ENCODE data around the gene BRD4.

The BRD4 gene

DNA sequence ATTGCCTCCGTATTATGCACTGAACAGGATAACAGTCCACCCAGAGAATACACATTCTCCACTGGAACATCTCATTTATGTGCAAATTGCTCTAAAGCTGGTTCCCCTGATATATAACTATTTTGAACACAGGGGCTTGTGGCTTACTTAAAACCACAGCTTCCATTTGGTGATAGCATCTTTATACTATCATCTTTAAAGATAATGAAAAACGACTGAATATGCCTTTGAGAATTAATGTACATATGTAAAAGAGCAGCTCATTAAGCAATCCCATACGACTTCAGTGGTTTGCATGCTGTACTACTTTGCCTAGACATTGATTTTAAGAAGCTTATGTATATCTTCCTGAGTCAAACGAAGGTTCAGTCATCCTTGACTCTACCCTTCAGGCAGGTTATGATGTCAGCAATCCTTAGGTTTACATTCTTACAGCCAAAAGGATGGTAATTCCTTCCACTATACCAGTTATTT, 40.8 kb downstream of the BRD4 start:
- in situ Hi-C loops (cut with MboI; ENCODE audit: low sequenced_read_pairs): no loop called here

DNA sequence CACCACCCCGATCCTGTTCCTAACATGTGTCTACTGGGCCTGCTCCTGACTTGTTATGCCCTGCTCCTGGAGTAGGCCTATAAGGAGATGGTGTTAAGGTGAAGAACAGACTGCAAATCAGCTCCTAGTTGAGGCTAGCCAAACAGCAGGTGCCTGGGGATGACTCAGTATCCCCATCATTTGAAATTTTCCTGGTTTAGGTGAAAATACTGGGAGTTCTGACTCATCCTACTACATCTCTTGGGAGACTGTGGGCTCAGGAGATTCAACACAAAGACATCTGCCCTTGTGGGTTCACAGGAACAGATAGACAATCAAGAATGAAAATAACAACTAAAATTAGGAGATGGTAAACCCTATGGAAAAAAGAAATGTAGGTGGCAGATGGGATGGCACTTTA, 41.2 kb downstream of the BRD4 start:
- in situ Hi-C loops (cut with MboI; ENCODE audit: low sequenced_read_pairs): no loop called here

DNA sequence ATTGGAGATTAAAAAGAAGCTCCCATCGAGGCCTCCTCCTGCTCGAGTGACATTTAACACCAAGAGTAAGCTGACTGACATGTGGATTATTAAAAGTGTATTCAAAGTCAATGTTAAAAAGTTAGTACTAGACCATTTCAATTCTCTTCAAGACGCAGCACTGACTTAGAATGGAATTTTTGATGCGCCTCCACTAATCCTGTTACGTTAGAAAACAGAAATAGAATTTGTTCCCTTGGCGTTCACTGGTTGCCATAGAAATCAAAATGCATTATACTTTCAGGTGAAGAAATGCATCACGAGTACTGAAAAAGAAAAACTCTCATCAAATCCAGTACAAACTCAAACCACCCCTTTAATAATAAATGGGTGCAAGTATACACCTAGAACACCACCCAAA, 42.2 kb downstream of the BRD4 start:
- in situ Hi-C loops (cut with MboI; ENCODE audit: low sequenced_read_pairs): no loop called here

DNA sequence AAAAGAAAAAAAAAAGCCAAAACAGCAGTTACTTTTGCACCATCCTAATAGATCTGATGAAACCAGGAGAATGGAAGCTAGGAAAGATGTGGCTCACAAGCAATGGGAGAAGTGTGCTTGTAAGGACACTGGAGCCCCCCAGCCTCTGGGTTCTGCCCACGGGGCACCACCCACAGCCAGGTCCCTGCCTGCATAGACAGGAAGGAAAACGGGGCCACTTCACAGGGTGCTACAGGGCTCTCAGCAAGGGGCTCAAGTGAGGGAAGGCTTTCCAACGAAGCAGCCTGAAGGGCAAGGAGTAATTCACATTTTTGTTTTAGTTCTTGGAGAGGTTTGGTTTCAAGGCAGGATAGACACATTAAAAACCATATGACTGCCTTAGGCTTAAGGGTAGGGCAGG, 42.7 kb downstream of the BRD4 start:
- in situ Hi-C loops (cut with MboI; ENCODE audit: low sequenced_read_pairs): no loop called here

DNA sequence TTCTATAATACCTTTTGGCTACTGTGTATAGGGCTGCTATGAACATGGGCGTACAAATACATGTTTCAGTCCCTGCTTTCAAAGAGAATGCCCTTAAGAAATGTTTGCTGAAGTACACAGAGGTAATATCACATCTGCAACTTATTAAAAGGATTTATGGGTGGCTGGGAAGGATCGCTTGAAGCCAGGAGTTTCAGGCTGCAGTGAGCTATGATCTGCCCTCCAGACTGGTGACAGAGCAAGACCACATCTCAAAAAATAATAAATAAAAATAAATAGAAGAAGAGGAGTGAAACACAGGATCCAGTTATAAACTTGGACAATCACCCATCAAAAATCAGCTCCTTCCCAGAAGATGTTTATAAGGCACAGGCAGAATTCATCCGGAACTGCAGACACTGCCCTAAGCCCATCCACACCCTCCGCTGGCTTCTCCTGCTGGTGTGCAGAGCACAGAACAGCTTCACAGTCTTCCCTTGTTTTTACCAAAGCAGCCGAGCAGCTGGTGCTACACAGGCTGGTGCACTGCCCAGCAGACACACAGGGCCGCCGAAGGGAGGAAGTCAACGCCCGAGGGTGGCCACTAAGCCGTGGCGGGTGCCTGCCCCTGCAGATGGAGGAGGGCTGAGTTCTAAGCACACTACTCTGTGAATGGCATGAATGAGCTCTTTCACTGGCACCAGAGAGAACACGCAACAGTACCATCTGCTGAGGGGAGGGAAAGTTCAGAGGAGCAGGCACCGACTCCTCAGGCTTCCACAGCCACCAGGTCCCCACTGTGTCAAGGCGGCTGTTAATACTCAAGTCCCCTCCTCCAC, 44.0 kb downstream of the BRD4 start:
- in situ Hi-C loops (cut with MboI; ENCODE audit: low sequenced_read_pairs): no loop called here

DNA sequence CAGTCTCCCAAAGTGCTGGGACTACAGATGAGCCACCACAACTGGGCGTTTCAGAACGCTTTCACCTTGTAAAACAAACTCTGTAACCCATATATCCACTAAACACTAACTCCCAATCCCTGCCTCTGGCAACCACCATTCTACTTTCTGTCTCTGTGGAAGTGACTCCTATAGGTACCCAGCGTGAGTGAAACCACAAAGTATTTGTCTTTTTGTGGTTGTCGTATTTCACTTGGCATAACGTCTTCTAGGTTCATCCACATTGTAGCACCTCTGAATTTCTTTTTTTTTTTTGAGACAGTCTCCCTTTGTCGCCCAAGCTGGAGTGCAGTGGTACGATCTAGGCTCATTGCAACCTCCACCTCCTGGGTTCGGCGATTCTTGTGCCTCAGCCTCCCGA, 44.8 kb downstream of the BRD4 start:
- in situ Hi-C loops (cut with MboI; ENCODE audit: low sequenced_read_pairs): no loop called here

DNA sequence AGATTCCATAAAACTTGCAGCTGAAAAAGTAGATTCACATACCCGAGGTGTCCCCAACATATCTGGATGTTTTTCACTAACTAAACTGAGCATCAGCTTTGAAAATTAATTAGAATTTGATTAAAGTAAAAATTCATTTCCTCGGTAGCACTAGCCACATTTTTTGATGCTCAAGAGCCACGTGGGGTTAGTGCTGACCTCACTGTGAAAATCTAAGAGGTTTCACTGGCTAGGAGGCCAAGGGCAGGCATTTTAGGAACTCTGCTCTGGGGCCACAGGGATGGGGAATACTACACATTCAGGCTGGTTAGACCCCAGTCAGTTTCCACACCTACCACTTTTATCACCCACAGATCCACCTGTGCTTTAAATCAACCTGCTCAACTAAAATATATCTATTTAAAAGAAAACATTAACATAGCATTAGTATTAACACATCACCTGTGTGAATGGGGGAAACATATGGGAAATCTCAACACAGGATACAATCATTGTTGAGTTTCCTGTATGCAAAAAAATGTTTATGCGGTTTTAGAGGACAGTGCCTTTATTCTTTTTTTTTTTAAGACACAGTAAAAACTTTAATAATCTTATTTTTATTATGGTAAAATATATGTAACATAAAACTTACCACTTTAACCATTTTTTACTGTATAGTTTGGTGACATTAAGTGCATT, 45.5 kb downstream of the BRD4 start:
- in situ Hi-C loops (cut with MboI; ENCODE audit: low sequenced_read_pairs): no loop called here

DNA sequence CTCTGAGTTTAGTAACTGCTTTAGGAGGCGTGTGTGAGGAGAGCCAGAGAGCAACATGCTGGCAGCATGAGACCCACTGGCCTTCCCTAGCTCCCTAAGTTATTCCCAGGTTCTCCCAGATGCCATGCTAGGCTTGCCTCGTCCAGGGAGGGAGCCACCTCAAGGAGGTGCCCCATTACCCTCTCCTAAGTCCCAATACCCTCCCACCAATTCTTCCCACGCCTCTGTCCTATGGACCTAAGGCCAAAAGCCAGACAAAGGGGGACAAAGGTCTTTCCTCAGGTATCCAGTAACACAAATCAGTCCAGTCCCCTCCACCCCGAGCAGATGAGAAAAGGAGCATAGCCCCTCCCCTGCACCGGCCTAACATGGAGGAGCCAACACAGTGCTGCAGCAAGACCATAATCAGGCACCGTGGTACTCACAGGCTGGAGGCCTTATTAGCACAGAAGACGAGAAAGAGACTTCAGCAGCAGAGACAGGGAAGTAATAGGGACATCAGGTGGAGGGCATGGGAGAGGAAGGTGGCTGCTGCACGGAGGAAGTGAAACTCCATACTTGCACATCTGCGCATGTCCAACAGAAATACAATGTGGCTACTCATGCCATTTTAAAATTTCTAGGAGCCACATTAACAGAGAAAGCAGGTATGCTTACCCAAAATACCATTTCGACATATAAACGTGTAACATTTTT, 46.3 kb downstream of the BRD4 start:
- in situ Hi-C loops (cut with MboI; ENCODE audit: low sequenced_read_pairs): no loop called here

DNA sequence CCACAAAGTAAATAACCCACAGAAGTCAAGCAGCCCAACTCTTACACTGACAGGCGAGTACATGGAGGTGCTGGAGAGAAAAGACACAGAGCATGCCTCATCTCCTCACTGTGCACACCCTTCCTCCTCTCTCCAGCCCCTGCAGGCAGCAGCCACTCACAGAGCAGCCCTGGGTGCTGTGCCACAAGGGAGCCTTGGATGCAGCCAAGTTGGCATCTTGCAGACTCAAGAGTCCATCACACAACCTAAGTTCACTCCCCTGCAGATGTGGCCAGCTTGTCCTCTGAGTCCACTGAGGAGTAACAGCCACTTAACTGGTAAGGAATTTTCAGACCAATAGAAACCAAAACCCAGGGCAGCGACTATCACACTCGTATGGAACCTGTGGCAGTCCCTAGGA, 47.4 kb downstream of the BRD4 start:
- in situ Hi-C loops (cut with MboI; ENCODE audit: low sequenced_read_pairs): no loop called here

DNA sequence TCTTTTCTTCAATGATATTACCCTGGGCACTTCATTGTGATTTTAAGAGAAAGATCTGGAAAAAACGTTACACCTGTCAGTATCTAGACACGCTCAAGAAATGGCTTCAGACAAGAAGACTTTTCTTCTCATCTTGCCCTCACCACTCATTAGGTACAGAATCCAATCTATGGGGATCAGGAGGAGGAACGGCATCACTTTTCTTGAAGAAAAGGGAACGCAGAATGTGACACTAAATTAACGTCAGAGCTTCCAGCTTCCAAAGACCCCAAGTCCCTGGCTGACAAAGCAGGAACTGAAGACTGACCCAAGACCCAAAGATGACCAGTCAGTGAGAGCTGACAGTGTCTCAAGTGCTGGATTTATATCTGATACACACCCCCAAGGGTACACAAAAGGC, 48.2 kb downstream of the BRD4 start:
- in situ Hi-C loops (cut with MboI; ENCODE audit: low sequenced_read_pairs): no loop called here

DNA sequence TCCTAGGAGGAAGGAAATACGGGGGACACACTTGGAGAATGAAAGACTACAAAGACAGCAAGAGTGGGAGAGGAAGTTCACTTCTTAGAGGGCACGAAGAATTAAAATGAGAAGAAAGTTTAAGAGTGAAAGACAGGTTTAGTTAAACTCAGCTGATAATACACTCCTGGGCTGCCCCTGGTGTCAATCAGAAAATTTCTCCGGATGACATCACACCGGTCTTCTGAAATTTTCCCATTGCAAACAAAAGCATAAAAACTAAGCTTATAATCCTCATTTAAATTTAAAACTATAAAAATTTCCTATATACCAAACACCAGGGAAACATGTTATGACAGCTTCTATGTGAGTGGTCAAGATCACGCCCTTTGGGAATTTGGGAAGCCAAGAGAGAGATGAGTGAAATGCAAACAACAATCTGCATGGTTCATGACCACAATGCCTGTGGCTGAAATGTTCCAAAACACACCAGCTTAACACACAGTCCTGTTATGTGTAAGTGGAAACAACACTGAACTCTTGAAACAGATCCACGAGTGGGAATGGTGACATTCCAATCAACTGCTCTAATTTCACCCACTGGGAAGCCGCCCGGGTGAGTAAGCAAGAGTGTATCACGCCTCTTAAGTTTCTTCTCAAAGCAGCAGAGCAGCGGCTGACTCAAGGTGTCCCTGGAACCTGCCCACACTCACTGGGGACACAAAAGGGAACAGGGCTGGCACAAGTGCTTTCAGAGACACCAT, 49.0 kb downstream of the BRD4 start:
- in situ Hi-C loops (cut with MboI; ENCODE audit: low sequenced_read_pairs): no loop called here

DNA sequence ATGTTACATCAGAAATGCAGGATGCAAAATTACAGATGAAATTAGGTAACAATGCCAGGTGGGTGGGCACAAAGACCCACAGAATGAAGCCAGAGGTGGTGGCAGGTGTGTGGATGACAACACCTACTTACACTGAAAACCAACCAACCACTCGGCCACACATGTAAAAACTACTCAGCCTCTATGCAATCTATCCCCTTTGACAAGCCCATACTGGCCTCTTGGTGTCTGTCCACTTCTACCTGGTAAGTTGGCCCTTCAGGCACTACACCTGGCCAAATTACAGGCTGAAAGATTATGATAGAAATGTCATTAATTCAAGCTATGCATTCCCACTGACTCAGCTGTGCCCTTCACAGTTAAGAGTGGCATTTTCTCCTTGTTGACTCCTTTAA, 50.0 kb downstream of the BRD4 start:
- in situ Hi-C loops (cut with MboI; ENCODE audit: low sequenced_read_pairs): no loop called here

DNA sequence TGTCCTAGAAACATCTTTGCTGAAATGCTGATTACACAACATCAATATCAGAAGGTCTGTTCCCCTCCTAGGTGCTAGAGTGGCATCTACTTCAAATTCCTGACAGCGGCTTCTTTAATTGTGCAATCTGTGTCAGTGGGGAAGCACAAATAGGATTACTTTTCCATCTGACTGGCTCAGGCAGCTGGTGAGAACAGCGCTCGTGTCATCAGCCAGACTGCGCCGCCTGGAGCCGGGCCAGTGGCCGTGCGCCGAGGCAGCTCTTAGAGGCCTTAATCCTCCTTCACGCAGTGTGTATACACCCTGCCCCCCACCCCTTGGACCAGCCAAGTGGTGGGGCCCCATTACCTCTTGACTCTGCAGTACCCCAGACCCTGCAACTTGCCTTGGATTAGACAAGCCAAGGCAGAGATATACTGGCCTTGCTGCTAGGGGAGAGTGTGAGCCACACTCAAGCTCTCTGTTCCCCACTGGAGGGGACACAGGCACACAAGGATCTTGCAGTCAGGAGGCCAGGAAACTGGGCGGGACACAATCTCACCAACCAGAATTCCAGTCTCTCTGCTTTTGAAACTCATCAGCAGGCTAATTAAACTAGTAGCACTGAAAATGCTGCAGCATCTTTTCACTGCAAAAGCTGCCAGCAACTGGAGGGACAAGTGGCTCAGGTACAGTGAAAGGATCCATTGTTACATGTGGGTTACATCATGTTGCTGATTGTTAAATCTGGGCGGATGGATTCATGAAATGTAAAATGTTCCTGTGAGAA, 51.2 kb downstream of the BRD4 start:
- in situ Hi-C loops (cut with MboI; ENCODE audit: low sequenced_read_pairs): no loop called here

DNA sequence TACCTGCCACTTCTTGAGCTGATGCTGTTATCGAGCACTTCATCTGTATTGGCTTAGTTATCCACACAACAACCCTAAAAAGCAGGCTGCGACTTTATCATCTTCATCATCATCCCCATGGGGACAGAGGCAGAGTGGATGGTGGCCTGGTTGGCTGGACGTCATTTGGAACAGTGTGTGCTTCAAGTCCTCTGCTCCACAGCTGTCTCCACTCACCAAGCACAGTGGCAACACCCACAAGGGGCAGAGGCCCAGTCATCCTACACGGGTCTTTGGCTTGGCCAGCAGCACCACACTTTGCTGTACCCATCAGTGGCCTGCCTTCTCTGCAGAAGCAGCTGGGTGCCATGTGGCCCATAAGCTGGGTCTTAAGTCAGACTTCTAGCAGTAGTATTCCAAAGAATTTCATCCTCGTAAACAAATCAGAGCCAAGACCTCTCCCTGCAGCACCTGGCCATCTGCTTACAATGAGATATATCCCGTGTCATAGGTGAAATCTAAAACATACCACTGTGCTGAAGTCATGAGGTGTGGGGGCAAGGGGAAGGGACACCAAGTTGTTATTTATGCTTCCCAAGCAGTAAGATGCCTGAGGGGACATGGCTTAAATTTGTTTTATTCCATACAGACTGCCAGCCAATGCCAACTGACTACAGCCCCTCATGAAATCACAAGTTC, 52.2 kb downstream of the BRD4 start:
- in situ Hi-C loops (cut with MboI; ENCODE audit: low sequenced_read_pairs): no loop called here

DNA sequence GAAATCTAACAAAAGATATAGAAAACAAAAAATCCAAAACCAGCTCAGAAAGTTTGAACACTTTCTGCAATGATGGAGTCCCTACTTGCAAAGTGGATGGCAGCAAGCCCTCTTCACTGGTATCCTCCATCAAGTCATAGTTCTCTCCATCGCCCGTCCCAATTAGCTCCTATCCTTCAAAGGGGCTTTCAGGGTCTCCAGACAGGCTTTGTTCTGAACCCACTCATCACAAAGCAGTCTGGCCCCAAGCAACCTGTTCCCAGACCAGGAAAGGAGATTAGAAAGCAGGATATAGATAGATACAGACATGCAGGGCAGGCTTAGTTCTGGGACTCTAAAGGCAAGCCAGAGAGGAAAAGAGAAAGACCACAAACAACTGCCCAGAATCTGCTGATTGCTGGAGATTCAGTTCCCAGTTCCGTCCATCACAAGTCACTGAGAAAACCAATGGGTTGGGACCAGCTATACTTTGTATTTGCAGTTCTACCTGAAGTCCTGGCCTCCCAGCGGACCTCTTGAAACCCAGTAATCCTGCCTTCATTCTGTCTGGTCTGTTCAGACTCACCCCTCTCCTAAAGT, 52.9 kb downstream of the BRD4 start:
- in situ Hi-C loops (cut with MboI; ENCODE audit: low sequenced_read_pairs): no loop called here

DNA sequence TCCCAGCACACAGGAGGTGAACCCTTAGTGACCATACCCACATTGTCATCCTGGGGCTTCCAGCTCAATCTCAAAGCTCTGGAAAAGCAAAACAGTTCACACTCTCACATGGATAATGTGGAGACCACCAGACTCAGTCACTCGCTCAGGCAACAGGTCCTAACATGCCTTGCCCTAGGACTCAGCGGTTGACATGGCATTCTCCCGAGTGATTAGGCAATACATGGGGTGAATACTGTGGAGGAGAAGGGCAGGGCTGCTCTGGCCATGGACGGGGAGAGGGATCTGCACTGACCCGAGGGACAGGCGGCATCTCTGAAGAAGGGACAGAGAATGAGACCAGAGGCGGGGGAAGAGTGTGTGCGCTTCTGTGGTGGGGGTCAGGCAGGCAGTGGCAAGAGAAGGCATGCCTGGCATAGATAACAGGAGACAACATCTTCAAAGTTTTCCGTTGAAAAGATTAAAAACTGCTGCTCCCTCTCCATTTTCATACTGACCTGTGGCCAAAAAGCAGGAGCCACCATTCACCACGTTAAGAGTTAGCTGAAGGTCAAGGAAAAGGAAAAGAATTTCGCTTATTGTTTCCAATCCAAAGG, 55.6 kb downstream of the BRD4 start:
- in situ Hi-C loops (cut with MboI; ENCODE audit: low sequenced_read_pairs): no loop called here

DNA sequence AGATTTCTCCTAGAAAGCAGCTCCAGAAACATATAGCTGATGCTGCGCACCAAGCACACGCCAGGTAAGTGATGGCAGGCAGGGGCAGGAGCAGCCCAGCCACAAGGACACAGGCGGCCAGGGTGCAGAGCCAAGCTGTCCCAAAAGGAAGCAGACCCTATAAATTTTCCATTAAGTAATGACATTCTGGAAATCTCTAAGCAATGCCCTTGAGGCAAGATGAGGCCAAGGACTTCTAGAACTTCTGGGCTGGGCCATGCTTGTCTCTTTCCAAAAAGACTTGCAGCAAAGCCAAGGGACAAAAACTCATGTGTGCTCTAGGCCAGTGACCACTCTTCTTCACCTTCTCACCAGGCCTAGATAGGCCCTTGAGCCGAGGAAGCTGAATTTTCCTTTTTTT, 57.9 kb downstream of the BRD4 start:
- in situ Hi-C loops (cut with MboI; ENCODE audit: low sequenced_read_pairs): no loop called here

DNA sequence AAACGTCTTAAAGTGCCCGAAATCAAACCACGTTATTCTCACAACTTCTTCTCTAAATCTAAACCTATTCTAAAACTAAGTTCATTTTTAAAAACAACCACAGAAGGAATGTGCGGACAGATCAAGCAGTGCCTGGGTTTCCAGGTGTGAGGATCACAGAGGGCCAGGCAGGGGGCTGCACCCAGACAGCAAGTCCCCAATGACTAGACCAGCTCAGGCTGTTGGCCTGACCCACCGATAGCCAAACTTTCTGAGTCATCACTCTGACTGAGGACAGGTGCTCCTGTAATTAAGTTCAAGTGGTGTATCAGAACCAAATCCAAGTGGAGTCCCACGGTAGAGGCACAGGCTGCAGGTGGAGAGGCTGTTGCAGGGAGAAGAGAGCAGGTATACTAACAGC, 62.5 kb downstream of the BRD4 start:
- in situ Hi-C loops (cut with MboI; ENCODE audit: low sequenced_read_pairs): no loop called here

DNA sequence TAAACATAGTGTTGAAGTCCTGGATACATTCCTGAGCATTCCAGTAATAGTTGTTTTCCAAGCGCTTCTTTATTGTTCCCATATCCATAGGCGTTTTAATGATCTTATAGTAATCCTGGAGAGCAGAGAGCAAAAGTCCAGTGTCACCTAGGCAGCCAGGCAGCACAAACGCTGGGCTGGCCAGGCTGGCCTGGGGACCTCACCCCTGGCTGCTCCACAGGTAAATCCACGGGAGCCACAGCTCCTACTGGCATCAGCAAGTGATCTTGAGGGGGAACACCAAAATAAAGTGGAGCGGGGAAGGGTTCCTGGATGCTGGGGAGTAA, 63.4 kb downstream of the BRD4 start:
- in situ Hi-C loops (cut with MboI; ENCODE audit: low sequenced_read_pairs): no loop called here
